GM04504 (cell line): Measurements from ENCODE around the gene FNDC1.

Experiments used
- DNase-seq: peaks from one replicate; pipeline ENCODE4 v3.0.0-alpha.2; 2012; ENCODE audit warnings: low read depth

FNDC1 gene

GRCh38 chr6:159212525-159213280 lies 43.5 kb downstream of the FNDC1 start:
- no peak for DNase-seq

GRCh38 chr6:159213405-159213804 lies 44.2 kb downstream of the FNDC1 start:
- DNase-seq, result peak; percentile 44

- DNase-seq, result no peak
Observed at GRCh38 chr6:159214281-159214680, 45.1 kb downstream of the FNDC1 start.

- DNase-seq, result no peak
Observed at GRCh38 chr6:159217595-159218275, 48.5 kb downstream of the FNDC1 start.

DNA sequence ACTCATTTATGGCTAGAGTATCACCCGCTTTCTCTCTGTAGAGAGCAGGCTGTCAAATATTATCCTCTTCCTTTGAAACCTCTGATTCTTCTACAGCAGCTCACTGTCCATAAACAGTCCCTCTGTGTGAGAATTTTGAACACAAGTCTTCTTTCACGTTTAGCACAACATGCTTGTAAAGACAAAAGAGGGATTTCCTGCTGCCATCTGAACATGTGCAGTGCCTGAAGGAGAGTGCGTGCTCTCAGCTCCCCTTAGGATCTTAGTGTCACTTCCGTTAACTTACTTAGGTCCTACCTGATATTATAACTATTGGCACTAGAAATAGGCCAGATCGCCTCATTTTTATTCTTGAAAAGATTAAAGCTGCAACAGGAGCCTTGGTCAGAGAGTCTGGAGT lies 50.9 kb downstream of the FNDC1 start:
- DNase-seq, result no peak

- no peak for DNase-seq
Observed at GRCh38 chr6:159221486-159222170, 52.4 kb downstream of the FNDC1 start.

- DNase-seq, result no peak
Observed at GRCh38 chr6:159224452-159224851, 55.3 kb downstream of the FNDC1 start.

- no peak for DNase-seq
Observed at GRCh38 chr6:159229651-159230051, 60.5 kb downstream of the FNDC1 start.

- no peak for DNase-seq
Observed at GRCh38 chr6:159232106-159232645, 63.0 kb downstream of the FNDC1 start.

GRCh38 chr6:159232751-159233150 lies 63.6 kb downstream of the FNDC1 start:
- no peak for DNase-seq

GRCh38 chr6:159233365-159234101 lies 64.3 kb downstream of the FNDC1 start:
- DNase-seq, result no peak

DNA sequence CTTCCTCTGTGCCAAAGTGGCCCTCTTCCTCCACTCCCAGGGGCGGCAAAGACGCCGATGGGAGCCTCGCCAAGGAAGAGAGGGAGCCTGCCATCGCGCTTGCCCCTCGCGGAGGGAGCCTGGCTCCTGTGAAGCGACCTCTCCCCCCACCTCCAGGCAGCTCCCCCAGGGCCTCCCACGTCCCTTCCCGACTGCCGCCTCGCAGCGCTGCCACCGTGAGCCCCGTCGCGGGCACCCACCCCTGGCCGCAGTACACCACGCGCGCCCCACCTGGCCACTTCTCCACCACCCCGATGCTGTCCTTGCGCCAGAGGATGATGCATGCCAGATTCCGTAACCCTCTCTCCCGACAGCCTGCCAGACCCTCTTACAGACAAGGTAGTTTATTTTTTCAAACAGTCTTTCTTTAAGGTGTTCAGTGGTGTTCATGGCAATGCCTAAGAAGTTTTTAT lies 64.9 kb downstream of the FNDC1 start:
- DNase-seq, result no peak

- no peak for DNase-seq
Observed at GRCh38 chr6:159238920-159239558, 69.8 kb downstream of the FNDC1 start.

- DNase-seq, result peak; percentile 60
Observed at GRCh38 chr6:159249128-159249527, 79.9 kb downstream of the FNDC1 start.

DNA sequence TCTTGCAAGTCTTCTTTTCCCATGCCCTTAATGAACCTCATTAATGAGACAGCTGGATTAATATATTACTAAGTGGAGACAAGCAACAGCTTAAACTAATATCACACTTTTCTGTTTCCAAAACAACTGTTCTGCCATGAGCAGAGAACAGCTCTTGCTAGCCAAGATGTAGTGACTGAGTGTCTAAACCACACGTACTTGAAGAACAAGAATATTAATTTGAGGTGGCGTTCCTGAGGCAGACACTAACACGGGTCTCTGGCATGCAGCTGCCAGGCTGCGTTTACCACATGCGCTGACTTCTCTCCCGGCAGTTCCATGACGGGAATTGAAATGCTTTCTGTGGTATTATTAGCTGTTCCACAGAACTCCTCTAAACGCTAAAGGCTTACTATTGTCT lies 80.6 kb downstream of the FNDC1 start:
- no peak for DNase-seq

DNA sequence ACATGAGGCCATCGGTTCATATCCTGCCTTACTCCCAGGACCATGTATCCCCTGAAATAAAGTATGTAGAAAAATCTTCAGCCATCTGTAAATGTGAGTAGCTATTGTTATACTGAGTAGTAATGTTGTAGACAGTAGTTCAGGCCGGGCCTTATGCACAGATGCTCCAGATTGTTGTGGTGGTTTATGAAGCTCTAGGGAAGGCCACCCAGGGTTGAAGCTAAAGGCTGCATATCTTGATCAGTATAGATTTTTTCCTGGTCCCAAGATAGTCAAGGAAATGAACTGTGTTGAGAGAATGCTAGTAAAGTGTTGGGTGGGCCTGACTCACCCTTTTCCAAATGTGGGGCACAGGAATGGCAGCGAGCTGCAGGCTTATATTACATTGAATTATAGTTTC lies 81.4 kb downstream of the FNDC1 start:
- no peak for DNase-seq

GRCh38 chr6:159252955-159253508 lies 83.8 kb downstream of the FNDC1 start:
- peak; percentile 69 for DNase-seq

DNA sequence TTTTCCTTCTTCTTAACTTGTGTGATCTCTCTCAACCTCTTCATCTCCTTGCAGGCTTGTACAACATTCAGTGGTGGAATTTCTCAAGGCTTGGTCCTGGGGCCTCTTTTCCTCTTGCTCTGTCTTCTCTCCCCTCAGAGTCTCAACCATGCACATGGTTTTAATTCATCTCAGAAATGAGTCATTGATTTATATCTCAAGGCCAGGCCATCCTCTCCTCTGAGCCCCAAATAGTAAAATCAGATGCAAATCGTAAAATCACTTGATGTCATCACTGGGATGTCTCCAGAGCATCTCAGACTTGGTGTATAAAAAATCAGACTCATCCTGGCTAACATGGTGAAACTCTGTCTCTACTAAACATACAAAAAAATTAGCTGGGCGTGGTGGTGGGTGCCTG lies 85.0 kb downstream of the FNDC1 start:
- DNase-seq, result peak; percentile 85

GRCh38 chr6:159255434-159255951 lies 86.3 kb downstream of the FNDC1 start:
- no peak for DNase-seq

DNA sequence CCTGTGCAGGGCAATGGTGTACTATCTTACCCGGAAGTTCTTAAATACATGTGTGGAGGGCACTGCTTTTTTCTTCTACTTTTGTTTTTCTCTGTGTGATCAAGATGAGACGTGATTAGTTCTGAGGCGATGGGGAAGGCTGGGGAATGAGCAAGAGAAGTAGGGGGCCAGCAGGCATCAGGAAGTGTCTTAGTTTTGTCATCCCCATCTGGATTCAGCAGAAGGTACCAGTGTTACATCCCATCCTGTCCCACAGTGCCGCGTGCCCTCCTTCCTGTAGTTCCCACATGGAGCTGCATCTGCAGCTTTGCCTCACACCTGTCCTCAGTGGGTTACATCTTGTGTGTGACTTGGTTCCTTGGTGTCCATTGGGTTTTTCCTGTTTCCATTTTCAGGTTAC lies 86.9 kb downstream of the FNDC1 start:
- no peak for DNase-seq

DNA sequence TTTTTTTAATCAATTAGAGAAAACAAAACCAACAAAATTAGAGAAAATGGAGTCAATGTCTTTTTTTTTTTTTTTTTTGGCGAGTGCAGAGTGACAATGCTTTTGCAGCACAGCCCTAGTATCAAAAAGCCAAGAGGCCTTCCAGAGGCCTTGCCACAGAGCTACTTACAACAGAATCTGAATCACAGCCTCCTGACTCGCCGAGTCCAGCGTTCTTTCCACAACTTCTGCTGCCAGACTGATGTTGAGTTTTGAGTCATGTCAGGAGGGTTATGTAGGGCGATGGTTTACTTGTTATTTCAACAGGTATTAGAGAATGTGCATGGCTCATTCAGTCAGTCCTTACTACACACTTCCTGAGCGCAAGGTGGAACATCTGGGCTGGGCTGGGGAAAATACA lies 88.6 kb downstream of the FNDC1 start:
- no peak for DNase-seq
